ENCODE data around the gene ZNF584.

DNA sequence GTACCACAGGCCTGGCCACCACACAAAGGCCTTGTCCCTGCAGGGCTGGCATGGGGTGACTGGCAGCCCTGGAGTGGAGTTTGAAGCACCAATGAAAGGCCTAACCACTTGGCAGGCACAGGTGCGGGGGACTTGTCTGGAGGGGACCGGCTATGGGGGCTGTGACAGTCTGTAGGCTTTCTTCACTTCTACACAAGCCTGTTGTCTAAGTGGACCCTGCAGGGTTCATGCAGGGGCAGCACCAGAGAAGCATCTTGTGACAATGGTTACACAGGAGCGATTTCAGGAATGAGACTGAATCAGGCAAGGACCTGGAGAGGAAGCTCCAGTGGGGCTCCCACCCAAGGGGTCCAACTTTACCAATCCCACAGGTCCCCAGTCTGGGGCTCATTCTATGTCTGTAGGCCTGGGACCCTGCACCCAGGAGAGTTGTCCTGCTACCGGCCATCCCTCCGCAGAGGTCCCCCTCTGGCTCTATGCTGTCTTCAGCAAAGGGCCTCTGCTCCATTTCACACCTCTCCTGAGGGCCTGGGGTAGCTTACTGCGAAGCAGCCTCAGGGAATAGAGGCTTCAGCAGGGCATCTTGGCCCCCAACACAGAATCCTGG, 25.3 kb upstream of the ZNF584 start:
- TF ChIP-seq, protein P1, sequence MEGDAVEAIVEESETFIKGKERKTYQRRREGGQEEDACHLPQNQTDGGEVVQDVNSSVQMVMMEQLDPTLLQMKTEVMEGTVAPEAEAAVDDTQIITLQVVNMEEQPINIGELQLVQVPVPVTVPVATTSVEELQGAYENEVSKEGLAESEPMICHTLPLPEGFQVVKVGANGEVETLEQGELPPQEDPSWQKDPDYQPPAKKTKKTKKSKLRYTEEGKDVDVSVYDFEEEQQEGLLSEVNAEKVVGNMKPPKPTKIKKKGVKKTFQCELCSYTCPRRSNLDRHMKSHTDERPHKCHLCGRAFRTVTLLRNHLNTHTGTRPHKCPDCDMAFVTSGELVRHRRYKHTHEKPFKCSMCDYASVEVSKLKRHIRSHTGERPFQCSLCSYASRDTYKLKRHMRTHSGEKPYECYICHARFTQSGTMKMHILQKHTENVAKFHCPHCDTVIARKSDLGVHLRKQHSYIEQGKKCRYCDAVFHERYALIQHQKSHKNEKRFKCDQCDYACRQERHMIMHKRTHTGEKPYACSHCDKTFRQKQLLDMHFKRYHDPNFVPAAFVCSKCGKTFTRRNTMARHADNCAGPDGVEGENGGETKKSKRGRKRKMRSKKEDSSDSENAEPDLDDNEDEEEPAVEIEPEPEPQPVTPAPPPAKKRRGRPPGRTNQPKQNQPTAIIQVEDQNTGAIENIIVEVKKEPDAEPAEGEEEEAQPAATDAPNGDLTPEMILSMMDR (conservative IDR thresholded peaks at IDR 0.05; ENCODE audit: low read depth in 2 of 2), result no peak
- TF ChIP-seq POLR2AphosphoS5 (IDR thresholded peaks at IDR 0.05; ENCODE audit: low read depth) (no peak), JUNB (IDR thresholded peaks at IDR 0.05; ENCODE audit: unreplicated experiment) (no peak)
- TF ChIP-seq, protein P2, sequence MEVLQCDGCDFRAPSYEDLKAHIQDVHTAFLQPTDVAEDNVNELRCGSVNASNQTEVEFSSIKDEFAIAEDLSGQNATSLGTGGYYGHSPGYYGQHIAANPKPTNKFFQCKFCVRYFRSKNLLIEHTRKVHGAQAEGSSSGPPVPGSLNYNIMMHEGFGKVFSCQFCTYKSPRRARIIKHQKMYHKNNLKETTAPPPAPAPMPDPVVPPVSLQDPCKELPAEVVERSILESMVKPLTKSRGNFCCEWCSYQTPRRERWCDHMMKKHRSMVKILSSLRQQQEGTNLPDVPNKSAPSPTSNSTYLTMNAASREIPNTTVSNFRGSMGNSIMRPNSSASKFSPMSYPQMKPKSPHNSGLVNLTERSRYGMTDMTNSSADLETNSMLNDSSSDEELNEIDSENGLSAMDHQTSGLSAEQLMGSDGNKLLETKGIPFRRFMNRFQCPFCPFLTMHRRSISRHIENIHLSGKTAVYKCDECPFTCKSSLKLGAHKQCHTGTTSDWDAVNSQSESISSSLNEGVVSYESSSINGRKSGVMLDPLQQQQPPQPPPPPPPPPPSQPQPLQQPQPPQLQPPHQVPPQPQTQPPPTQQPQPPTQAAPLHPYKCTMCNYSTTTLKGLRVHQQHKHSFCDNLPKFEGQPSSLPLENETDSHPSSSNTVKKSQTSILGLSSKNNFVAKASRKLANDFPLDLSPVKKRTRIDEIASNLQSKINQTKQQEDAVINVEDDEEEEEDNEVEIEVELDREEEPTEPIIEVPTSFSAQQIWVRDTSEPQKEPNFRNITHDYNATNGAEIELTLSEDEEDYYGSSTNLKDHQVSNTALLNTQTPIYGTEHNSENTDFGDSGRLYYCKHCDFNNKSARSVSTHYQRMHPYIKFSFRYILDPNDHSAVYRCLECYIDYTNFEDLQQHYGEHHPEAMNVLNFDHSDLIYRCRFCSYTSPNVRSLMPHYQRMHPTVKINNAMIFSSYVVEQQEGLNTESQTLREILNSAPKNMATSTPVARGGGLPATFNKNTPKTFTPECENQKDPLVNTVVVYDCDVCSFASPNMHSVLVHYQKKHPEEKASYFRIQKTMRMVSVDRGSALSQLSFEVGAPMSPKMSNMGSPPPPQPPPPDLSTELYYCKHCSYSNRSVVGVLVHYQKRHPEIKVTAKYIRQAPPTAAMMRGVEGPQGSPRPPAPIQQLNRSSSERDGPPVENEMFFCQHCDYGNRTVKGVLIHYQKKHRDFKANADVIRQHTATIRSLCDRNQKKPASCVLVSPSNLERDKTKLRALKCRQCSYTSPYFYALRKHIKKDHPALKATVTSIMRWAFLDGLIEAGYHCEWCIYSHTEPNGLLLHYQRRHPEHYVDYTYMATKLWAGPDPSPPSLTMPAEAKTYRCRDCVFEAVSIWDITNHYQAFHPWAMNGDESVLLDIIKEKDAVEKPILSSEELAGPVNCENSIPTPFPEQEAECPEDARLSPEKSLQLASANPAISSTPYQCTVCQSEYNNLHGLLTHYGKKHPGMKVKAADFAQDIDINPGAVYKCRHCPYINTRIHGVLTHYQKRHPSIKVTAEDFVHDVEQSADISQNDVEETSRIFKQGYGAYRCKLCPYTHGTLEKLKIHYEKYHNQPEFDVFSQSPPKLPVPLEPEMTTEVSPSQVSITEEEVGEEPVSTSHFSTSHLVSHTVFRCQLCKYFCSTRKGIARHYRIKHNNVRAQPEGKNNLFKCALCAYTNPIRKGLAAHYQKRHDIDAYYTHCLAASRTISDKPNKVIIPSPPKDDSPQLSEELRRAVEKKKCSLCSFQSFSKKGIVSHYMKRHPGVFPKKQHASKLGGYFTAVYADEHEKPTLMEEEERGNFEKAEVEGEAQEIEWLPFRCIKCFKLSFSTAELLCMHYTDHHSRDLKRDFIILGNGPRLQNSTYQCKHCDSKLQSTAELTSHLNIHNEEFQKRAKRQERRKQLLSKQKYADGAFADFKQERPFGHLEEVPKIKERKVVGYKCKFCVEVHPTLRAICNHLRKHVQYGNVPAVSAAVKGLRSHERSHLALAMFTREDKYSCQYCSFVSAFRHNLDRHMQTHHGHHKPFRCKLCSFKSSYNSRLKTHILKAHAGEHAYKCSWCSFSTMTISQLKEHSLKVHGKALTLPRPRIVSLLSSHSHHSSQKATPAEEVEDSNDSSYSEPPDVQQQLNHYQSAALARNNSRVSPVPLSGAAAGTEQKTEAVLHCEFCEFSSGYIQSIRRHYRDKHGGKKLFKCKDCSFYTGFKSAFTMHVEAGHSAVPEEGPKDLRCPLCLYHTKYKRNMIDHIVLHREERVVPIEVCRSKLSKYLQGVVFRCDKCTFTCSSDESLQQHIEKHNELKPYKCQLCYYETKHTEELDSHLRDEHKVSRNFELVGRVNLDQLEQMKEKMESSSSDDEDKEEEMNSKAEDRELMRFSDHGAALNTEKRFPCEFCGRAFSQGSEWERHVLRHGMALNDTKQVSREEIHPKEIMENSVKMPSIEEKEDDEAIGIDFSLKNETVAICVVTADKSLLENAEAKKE (CRISPR knock-in tag; IDR thresholded peaks at IDR 0.05), result no peak

All from GM23338 (cell line).